ENCODE data around the gene MIA2. TPM values are rescaled to one million over a fixed set of nuclear protein-coding genes. Genes with fewer than 3 reads are reported as not detected.
"Not testable (repeated sequence)": the region's sequence is repeated elsewhere in the genome, so short reads cannot be mapped to it uniquely, and the experiment has no call there.

The MIA2 gene, protein sequence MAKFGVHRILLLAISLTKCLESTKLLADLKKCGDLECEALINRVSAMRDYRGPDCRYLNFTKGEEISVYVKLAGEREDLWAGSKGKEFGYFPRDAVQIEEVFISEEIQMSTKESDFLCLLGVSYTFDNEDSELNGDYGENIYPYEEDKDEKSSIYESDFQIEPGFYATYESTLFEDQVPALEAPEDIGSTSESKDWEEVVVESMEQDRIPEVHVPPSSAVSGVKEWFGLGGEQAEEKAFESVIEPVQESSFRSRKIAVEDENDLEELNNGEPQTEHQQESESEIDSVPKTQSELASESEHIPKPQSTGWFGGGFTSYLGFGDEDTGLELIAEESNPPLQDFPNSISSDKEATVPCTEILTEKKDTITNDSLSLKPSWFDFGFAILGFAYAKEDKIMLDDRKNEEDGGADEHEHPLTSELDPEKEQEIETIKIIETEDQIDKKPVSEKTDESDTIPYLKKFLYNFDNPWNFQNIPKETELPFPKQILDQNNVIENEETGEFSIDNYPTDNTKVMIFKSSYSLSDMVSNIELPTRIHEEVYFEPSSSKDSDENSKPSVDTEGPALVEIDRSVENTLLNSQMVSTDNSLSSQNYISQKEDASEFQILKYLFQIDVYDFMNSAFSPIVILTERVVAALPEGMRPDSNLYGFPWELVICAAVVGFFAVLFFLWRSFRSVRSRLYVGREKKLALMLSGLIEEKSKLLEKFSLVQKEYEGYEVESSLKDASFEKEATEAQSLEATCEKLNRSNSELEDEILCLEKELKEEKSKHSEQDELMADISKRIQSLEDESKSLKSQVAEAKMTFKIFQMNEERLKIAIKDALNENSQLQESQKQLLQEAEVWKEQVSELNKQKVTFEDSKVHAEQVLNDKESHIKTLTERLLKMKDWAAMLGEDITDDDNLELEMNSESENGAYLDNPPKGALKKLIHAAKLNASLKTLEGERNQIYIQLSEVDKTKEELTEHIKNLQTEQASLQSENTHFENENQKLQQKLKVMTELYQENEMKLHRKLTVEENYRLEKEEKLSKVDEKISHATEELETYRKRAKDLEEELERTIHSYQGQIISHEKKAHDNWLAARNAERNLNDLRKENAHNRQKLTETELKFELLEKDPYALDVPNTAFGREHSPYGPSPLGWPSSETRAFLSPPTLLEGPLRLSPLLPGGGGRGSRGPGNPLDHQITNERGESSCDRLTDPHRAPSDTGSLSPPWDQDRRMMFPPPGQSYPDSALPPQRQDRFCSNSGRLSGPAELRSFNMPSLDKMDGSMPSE (N-terminal part only)
- 31.2 and 33.4 TPM in 2 replicates for total RNA-seq

DNA sequence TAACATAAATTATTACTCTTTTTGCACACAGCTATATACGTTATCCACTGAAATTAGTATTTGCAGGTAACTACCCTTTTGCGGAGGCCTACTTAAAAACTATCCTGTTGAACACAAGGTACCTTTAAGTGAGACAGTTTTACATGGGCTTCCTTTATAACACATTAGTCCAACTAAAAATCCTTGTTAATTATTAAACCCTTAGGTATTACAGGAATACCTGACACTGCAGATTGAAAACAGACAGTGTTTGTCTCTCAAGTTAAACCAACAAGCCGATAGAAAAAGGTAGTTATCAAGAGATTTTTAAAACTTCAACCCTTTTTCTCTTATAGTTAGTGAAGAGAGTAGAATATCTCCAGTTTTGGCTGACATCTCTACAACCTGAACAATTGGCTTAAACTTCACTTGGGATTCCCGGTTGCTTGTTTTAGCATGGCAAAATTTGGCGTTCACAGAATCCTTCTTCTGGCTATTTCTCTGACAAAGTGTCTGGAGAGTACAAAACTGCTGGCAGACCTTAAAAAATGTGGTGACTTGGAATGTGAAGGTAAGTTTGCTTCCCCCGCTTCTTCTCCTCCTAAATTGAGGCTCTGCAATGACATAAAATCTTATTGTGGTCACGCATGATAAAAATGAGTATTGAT, at the start of gene MIA2:
TSS of gene MIA2 (plus strand) at position 236 of the 647 bp plus-strand sequence. CDS start at position 436, 200 bp downstream.
- intact Hi-C loops (cut with micrococcal nuclease), result loop anchor here (5.0 kb wide), 1 partner anchor 148 kb away; no protein-coding TSS in a partner anchor

DNA sequence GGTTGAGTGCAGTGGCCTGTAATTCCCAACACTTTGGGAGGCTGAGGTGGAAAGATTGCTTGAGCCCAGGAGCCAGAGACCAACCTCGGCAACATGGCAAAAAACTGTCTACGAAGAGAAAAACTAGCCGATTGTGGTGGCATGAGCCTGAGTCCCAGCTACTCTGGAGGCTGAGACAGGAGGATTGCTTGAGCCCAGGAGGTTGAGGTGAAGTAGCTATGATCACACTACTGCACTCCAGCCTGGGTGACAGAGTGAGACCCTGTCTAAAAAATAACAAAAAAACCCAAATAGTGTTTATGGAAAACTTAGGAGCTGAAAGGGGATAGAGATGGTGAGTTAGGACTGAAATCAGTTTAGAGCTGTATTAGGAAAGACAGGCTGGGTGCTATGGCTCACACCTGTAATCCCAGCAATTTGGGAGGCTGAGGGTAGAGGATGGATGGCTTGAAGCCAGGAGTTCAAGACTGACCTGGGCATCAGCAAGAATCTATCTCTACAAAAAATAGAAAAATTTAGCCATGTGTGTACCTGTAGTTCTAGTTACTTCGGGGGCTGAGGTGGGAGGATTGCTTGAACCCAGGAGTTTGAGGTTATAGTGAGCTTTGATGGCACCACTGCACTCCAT, 49.0 kb upstream of the MIA2 start:
- intact Hi-C loops (cut with micrococcal nuclease), result no loop called here

DNA sequence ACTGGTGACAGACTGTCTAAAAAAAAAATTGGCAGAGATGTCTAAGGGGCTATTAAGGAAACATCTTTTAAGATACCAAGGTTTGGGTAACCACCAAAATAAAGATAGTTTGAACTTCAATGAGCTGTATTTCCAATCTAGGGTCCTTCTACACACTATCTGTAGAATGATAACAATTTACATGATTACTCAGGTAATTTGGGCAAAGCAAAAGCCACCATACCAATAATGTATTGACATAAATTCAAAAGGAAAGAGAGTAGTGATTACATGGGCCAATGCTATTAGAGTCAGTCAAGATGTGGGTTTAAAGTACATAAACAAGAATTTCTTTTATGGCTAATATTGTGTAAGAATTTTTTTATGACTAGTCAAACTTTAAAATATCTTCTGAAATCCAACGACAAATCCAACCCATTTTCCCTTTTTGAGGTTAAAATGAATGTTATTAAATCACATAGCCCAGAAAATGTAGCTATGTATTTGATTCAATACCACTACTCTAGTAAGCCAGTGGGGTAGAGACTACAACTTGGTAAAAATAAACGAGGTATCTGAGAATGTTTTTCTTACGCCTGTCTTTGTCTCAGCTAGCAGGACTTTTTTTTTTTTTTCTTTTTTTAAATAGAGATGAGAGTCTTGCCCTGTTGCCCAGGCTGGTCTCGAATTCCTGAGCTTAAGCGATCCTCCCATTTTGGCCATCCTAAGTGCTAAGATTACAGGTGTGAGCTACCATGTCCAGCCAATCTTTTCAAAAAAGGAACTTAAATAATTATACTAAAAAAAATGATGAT, 48.3 kb upstream of the MIA2 start:
- intact Hi-C loops (cut with micrococcal nuclease), result no loop called here

DNA sequence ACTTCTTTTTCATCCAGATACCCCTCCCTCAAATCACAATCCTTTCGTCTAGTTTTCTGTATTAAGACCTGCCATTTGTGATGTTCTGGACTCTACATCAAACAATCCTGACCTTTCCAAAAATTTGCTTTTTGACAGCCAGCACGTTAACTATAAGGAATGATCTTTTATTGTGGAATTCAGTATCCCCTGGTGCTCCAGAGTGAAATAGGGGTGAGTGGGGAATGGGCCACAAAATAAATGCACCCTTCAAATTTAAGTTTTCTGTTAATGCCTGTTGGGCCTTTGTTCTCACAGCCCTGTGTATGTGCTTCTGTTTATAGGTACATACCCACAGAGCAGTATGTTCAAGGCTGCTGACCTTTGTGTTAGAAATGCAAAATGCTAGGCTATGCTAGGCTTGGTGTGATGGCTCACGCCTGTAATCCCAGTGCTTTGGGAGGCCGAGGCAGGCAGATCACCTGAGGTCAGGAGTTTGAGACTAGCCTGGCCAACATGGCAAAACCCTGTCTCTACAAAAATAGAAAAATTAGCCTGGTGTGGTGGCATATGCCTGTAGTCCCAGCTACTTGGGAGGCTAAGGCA, 46.7 kb upstream of the MIA2 start:
- intact Hi-C loops (cut with micrococcal nuclease), result no loop called here

DNA sequence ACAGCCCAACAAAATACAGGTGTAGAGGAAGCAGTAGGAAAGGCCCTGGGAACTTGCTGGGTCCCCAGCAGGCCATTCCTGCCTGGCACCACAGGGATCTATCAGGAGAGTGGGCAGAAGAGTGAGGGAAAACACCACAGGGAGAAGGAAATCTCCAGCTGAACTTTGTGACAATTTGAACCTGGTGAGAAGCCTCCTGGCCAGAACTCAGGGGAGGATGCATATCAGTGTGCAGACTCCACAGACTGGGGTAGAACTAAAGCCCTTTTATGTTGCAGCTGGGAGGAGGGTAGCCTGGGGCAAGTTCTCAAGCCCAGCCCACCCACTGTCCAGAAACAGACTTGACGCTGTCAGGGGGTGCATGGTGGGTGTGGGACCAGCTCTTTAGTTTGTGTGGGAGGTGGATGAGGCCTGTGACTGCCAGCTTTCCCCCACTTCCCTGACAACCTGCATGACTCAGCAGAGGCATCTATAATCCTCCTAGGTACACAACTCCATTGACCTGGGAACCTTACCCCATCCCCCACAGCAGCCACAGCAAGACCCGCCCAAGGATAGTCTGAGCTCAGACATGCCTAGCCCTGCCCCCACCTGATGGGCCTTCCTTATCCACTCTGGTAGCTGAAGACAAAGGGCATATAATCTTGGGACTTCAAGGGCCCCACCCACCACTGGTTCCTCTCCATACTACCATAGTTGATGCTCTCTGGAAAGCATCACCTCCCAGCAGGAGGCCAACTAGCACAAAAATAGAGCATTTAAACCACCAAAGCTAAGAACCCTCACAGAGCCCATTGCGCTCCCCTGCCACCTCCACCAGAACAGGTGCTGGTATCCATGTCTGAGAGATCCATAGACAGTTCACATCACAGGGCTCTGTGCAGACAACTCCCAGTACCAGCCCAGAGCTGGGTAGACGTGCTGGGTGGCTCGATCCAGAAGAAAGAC, 29.8 kb upstream of the MIA2 start:
- intact Hi-C loops (cut with micrococcal nuclease), result no loop called here

DNA sequence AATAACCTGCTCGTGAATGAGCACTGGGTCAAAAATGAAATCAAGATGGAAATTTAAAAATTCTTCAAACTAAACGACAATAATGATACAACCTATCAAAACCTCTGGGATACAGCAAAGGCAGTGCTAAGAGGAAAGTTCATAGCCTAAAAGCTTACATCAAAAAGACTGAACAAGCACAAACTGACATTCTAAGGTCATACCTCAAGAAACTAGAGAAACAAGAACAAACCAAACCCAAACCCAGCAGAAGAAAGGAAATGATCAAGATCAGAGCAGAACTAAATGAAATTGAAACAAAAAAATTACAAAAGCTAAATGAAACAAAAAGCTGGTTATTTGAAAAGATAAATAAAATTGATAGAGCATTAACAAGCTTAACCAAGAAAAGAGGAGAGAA, 26.3 kb upstream of the MIA2 start:
- intact Hi-C loops (cut with micrococcal nuclease), result loop anchor here (1.0 kb wide), 2 partner anchors 22 to 32 kb away; partner anchors contain the start of gene PNN

DNA sequence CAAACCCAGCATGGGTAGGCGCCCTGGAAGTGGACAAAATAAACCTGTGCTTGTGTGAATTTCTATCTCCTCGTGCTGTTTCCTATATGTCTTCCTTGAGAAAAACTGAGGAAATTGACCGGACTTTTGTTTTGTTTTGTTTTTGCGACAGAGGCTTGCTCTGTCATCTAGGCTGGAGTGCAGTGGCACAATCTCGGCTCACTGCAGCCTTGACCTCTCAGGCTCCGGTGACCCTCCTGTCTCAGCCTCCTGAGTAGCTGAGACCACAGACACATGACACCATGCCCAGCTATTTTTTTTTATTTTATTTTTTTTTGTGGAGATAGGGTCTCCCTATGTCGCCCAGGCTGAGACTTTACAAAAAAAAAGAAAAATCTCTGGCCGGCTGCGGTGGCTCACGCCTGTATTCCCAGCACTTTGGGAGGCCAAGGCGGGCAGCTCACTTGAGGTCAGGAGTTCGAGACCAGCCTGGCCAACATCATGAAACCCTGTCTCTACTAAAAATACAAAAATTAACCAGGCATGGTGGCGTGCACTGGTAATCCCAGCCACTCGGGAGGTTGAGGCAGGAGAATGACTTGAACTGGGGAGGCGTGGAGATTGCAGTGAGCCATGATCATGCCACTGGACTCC, 22.5 kb upstream of the MIA2 start:
- intact Hi-C loops (cut with micrococcal nuclease), result no loop called here

DNA sequence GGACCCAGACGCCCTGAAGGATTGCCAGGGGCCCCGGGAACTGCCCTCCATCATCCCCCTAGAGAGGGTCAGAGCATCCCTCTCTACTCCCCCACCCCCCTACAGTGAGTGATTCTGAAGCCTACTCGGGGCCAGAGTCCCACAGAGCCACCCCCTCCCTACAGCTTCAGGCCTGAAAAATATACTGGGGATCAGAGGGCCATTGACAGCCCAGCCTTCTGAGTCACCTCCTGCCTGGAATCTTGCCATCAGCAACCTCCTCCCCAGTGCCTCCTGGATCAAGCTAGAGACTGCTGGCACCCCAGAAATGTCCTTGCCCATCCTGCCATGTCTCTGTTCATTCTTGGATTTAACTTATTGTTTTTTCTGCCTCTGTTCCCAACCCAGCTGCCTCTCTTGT, 21.7 kb upstream of the MIA2 start:
- intact Hi-C loops (cut with micrococcal nuclease), result no loop called here

DNA sequence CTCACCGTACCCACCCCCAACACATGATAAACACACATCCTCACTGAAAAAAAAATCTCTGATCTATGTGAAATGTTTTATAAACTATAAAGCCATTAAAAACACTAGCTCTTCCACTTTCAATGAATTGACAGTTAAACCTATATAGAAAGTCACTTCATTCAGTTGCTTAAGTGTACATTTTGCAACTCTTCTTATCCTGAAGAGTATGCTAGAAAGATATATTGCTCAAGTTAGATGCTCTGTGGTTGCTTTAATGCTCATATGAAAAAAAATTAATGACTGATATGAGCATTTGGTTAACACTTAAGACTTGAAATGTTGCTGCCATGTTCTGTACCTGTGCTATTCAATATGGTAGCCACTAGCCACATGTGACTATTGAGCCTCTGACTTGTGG, 21.0 kb upstream of the MIA2 start:
- intact Hi-C loops (cut with micrococcal nuclease), result no loop called here

DNA sequence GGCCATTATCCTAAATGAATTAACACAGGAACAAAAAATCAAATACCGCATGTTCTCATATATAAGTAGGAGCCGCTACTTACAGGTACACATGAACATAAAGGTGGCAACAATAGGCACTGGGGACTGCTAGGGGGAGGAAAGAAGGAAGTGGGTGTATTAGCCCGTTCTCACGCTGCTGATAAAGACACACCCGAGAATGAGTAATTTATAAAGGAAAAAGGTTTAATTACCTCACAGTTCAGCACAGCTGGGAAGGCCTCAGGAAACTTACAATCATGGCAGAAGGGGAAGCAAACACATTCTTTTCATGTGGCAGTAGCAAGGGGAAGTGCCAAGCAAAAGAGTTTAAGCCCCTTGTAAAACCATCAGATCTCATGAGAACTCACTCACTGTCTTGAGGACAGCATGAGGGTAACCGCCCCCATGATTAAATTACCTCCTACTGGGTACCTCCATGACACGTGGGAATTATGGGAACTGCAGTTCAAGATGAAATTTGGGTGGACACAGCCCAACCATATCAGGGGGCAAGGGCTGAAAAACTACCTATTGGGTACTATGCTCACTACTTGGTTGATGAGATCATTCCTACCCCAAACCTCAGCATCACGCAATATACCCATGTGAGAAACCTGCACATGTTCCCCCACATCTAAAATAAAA, 16.4 kb upstream of the MIA2 start:
- intact Hi-C loops (cut with micrococcal nuclease), result no loop called here

DNA sequence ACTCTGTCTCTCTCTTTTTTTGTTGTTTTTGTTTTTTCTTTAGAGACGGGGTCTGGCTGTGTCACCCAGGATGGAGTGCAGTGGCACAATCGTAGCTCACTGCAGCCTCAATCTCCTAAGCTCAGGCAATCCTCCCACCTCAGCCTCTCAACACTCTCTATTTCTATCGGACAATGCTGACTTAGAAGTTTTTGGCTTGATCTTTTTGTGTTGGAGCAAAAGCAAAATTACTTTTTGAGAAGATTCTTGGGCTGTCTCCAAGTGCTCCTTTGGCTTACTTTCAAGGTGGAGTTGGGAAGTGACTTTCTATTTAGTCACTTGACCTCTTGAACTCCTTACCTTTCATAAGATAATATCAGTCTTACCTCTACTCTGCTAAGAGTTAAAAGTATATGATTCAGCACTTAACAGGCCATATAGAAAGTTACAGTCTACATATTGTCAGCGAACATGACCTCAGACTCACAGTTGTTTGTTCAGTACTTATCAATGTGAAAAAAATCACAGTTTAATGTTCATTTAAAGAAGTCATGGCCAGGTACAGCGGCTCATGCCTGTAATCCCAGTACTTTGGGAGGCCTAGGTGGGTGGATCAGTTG, 15.4 kb upstream of the MIA2 start:
- intact Hi-C loops (cut with micrococcal nuclease), result no loop called here

DNA sequence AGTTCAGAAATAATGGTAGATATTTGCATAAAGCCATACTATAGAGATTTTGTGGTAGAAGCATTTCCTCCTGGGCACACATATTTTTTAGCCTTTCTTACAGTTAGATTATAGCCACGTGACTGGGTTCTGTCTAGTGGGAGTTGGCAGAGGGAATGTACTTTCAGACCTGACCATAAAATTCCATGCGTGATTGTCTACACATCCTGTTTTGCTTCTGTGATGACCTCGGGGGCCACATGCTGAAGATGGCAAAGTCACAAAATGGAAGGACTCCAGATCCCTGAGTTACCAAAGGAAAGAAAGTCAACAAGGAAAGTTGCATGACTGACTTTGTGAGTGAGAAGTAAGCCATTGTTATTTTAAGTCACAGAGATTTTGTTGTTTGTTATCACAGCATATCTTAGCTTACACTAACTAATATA, 14.6 kb upstream of the MIA2 start:
- intact Hi-C loops (cut with micrococcal nuclease), result no loop called here

DNA sequence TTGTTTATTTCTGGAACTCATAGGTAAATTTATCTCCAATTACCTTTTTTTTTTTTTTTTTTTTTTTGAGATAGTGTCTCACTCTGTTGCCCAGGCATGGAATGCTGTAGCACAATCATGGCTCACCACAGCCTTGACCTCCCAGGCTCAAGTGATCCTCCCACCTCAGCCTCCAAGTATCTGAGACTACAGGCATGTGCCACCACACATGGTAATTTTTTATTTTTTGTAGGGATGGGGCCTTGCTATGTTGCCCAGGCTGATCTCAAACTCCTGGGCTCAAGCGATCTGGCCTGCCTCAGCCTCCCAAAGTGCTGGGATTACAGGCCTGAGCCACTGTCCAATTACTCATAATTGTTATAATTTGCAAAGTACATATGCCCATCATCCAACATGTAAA, 13.2 kb upstream of the MIA2 start:
- intact Hi-C loops (cut with micrococcal nuclease), result not testable (repeated sequence)

DNA sequence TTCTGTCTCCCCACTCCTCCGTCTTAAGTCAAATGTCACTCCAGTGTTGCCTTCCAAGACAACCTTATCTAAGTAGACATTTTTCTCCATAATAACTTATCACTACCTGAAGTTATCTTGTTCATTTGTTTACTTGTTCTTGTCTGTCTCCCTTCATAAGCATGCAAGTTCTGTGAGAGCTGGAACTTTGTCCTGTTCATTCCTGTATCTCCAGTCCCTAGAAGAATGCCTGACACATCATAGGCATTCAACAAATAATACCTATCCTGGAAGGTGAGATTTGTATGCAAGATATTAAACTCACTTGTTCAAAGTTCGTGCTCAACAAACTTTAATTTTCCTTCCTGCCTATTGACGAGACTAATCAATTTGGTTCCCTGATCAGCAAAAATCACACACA, 5.7 kb upstream of the MIA2 start:
- intact Hi-C loops (cut with micrococcal nuclease), result no loop called here

DNA sequence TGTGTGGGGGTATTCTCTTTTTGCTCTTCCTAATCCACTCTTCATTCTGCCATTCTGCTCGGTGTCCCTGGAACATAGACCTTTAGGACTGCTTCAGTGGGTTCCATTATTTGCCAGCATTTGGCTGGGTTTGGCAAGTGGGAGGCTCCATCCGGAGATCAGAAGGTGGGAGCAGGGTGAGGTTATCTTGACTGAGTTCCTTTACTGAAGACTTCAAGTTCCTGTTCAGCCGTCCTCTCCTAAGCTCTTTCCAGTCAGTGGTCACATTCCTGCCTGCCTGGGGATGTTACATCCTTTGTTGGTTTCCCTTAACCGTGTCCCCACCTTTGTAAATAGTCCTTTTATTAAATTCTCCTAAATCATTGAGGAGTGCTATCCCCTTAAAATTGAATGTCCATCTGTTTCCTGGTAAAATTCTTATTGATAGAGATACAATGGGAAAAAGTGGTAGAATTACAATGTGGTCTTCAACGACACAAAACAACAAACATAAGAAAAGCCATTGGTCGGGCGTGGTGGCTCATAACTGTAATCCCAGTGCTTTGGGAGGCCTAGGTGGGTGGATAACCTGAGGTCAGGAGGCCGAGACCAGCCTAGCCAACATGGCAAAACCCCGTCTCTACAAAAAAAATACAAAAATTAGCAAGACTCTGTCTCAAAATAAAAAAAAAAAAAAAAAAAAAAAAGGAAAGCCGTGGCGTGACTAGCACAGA, 5.0 kb upstream of the MIA2 start:
- intact Hi-C loops (cut with micrococcal nuclease), result loop anchor here (1.0 kb wide), 7 partner anchors 21 to 204 kb away; partner anchors contain the start of genes FBXO33, GEMIN2, PNN and SEC23A

DNA sequence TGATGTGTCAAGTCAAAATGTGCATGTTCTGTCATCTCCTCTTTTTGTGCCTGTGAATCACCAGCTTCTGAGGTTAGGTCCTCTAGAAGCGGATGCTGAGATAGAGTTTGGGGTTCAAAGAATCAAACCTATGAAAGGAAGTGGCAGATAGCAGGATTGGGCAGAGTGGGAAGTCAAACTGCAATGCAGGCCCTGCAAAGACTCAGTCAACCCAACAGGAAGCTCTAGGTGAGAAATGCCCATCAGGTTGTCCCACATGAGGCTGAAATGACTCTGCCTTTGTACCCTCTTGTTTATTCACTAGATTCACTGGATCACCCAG, 4.5 kb upstream of the MIA2 start:
- intact Hi-C loops (cut with micrococcal nuclease), result loop anchor here (1.0 kb wide), 7 partner anchors 22 to 203 kb away; partner anchors contain the start of genes FBXO33, GEMIN2, PNN and SEC23A

Data from T-helper 1 cell treated with Interleukin-12 subunit alpha and Interleukin-12 subunit beta and Interleukin-4 antibody, amounts not matched to agents 30 ng/mL and 1 ng/mL, for 36 hours (primary cell).